Measurements from ENCODE around the gene TIFAB.

Gene TIFAB

DNA sequence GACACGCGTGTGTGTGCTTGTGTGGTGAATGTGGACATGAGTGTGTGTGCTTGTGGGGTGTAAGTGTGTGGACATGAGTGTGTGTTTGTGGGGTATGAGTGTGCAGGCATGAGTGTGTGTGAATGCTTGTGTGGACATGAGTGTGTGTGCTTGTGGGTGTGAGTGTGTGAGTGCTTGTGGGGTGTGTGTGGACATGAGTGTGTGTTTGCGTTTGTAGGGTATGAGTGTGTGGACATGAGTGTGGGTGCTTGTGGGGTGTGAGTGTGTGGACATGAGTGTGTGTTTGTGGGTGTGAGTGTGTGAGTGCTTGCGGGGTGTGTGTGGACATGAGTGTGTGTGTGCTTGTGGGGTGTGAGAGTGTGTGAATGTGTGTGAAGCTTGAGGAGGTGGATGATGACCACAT lies 29.8 kb upstream of the TIFAB start:
- no peak for DNase-seq

GRCh38 chr5:135481387-135481786 lies 29.2 kb upstream of the TIFAB start:
- DNase-seq: no peak

DNA sequence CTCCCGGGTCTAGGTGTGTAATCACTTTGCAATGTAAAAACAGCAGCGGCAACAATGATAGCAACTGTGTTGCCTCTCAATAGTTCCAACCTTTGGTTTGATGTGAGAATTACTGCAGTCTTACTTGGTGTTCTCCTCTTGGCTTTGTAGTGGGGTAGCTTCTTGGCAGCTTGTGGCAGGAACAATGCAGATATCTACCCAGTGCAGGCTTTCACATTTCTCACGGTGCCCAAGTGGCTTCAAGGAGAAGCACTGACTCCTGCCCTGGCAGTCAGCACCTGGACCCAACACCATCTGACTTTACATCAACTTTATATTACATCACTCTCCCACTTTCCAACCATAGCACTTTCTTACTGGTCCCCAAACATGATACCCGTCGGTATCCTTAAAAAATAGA lies 28.4 kb upstream of the TIFAB start:
- no peak for DNase-seq

DNA sequence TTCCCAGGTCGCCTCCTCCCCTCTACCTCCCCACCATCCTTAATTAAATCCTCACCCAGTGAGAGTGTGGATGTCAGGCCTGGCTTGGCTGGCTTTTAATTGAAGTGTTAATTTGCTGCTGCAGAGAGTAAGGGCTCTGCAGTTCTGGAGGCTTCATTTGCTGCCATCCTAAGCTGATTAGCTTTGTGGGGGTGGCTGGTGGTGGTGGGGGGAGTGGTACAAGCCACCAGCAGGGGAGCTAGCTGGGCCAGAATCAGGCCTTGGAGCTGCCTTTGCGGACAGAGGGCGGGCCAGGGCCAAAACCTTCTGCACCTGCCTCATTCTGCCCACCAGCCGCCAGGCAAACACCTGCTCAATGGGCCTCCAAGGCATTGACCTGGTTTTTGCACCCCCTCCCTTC lies 26.8 kb upstream of the TIFAB start:
- peak; percentile 42 to 71 for DNase-seq

GRCh38 chr5:135477613-135478066 lies 25.5 kb upstream of the TIFAB start:
- DNase-seq: no peak

- peak; percentile 66 to 86 for DNase-seq
Observed at GRCh38 chr5:135476615-135477581, 24.7 kb upstream of the TIFAB start.

GRCh38 chr5:135473956-135474670 lies 22.0 kb upstream of the TIFAB start:
- no peak for DNase-seq

- DNase-seq: no peak
Observed at GRCh38 chr5:135472141-135472540, 20.0 kb upstream of the TIFAB start.

DNA sequence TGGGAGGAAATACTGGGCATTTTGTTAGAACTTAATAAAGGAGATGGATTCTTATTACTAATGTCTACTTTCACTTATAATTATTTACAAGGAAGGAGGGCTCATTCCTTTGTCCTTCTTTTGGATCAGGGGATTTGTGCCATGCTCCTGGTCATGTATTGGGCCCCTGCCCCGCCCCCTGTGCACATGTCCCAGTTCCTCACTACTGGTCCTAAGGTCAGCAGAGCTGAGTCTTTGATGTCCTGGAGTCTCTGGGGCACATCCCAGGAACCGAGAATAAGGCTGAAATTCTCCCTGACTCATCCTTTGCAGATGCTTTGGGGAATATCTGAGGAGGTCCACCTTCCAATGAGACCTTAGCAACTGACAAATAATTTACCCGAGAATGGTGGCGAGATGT lies 19.6 kb upstream of the TIFAB start:
- no peak for DNase-seq

- no peak for DNase-seq
Observed at GRCh38 chr5:135469911-135470310, 17.8 kb upstream of the TIFAB start.

GRCh38 chr5:135468541-135468940 lies 16.4 kb upstream of the TIFAB start:
- no peak for DNase-seq

GRCh38 chr5:135467871-135468485 lies 15.8 kb upstream of the TIFAB start:
- peak; percentile 21 to 81 for DNase-seq

DNA sequence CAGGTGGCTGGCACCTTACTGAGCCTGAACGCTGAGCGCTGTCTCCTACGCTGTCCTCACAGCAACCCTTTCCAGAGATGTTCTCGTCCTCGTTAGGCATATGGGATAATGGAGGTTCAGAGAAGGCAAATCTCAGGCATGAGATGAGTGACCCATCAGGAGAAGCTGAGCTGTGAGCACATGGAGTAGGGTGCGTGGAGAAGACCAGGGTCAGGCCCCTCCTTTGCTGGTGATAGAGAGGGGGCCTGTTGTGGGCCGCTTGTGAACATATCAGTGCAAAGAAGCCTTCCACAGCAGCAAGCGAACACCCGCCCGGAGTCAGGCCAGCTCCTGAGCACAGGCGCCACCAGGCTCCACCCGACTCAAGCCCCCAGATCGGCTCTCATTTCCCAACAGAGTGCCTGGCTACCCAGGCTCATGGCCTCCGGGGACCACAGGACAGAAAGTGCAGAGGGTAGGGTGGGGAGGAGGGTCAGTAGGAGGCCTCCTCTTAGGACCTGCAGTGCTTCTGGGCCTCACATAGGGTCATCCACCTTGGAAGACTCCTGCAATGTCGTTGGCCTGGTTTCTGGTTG lies 15.0 kb upstream of the TIFAB start:
- DNase-seq: no peak

GRCh38 chr5:135466178-135467050 lies 14.3 kb upstream of the TIFAB start:
- DNase-seq: peak; percentile 65 to 80

GRCh38 chr5:135465391-135466122 lies 13.4 kb upstream of the TIFAB start:
- DNase-seq: no peak

- DNase-seq: peak; percentile 94 to 96
Observed at GRCh38 chr5:135462304-135462703, 10.2 kb upstream of the TIFAB start.

DNA sequence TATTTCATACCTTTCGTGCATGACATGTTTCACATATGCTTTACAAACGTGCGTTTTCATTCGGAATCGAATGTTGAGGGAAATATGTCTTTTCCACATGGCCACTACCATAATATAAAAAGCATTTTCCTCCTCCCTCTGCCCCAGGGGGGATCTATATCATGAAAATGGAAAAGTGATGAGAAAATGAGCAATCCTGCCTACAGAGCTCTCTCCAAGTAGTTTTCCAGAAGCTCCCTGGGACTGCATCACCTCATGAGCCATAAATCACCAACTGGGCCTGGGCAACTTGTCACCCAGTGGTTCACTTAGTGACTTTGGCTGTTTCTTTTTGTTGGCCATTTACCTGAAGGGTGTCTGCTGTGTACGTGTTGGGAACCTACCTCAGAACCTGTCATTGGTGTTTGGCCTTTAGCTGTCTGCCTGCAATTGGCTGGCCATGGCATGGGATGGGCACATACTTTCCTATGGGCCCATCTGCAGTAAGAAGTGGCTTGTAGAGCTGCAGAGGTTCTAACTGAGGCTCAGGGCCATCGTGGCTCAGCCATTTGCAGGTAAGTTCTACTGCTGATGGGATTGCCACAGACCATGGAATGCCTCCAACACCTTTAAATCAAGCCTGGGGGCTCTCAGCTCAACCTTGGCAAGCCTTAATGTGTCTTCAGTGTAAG lies 9.5 kb upstream of the TIFAB start:
- no peak for DNase-seq

DNA sequence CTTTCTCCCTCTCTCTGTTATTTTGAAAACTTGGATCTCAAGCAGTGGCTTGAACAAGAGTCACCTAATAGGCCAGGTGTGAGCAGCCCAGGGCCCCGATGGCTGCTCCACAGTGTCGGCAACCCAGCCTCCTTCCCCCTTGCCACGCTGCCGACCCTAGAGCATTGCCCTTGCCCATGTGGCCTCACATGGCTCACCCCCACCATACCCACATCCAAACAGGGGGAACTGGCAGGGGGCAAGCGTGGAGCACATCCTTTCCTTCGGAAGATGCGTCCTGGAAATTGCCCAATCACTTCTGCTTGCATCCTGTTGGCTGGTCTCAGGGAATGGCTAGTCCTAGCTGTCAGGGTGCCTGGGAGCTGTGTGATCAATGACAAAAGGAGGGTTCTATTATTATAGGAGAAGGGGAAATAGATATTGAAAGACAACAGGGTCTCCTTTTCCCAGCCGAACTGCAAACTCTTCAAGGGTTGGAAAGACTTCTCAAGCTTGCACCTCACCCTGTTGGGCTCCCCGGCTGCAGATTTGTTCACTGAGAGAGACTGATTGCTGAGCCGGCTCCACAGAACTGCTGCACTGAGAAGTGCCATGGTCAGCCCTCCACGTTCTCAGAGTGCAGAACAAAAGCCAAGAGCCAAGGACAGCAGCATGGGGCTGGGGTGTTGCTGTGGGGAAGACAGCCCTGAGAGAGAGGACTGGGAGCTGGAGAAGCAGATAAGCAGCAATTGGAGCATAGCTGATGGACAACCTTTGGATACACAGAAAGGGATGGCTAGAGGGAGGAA lies 8.3 kb upstream of the TIFAB start:
- DNase-seq: no peak

- DNase-seq: no peak
Observed at GRCh38 chr5:135458921-135459331, 6.8 kb upstream of the TIFAB start.

GRCh38 chr5:135458356-135458755 lies 6.2 kb upstream of the TIFAB start:
- no peak for DNase-seq
